GM06990 (cell line): ENCODE results near the gene PHF21A.

ENCODE experiments used
- DNase-seq: peaks from one replicate; pipeline ENCODE4 v3.0.0-alpha.2; 2011; ENCODE audit not compliant: insufficient read length; ENCODE audit errors: extremely low read depth
- H3K27me3 ChIP-seq: replicated peaks from 2 replicates; pipeline ENCODE4 v1.6.0; 2011; ENCODE audit warnings: low read length; ENCODE audit not compliant: control insufficient read depth, insufficient read depth
- H3K36me3 ChIP-seq: 2 replicates; pipeline ENCODE4 v1.5.1; 2011; ENCODE audit warnings: low read length; ENCODE audit not compliant: control insufficient read depth, insufficient read depth
- H3K4me3 ChIP-seq: replicated peaks from 2 replicates; pipeline ENCODE4 v1.5.1; 2011; ENCODE audit warnings: low read depth, mild to moderate bottlenecking, control low read depth, low read length
- TF ChIP-seq, protein P1 (sequence below): IDR thresholded peaks from 2 replicates; pipeline ENCODE4 v1.5.1; 2011; ENCODE audit warnings: low read length, control low read depth, mild to moderate bottlenecking, inconsistent platforms; ENCODE audit not compliant: insufficient read depth, poor library complexity, severe bottlenecking

The PHF21A gene

GRCh38 chr11:45894555-45895247 lies 226.6 kb downstream of the PHF21A start:
- H3K27me3 ChIP-seq: peaks cover 1% of the 10 kb centered on the region
- no peak for DNase-seq
- TF ChIP-seq, protein P1, sequence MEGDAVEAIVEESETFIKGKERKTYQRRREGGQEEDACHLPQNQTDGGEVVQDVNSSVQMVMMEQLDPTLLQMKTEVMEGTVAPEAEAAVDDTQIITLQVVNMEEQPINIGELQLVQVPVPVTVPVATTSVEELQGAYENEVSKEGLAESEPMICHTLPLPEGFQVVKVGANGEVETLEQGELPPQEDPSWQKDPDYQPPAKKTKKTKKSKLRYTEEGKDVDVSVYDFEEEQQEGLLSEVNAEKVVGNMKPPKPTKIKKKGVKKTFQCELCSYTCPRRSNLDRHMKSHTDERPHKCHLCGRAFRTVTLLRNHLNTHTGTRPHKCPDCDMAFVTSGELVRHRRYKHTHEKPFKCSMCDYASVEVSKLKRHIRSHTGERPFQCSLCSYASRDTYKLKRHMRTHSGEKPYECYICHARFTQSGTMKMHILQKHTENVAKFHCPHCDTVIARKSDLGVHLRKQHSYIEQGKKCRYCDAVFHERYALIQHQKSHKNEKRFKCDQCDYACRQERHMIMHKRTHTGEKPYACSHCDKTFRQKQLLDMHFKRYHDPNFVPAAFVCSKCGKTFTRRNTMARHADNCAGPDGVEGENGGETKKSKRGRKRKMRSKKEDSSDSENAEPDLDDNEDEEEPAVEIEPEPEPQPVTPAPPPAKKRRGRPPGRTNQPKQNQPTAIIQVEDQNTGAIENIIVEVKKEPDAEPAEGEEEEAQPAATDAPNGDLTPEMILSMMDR: no peak
- no peak overlapping the region for H3K4me3 ChIP-seq
- no peaks in the 10 kb centered on the region for H3K36me3 ChIP-seq

GRCh38 chr11:45892856-45893255 lies 228.4 kb downstream of the PHF21A start:
- DNase-seq: no peak
- H3K4me3 ChIP-seq: no peak overlapping the region
- TF ChIP-seq, protein P1: no peak
- no peaks in the 10 kb centered on the region for H3K36me3 ChIP-seq
- peaks cover 1% of the 10 kb centered on the region for H3K27me3 ChIP-seq

DNA sequence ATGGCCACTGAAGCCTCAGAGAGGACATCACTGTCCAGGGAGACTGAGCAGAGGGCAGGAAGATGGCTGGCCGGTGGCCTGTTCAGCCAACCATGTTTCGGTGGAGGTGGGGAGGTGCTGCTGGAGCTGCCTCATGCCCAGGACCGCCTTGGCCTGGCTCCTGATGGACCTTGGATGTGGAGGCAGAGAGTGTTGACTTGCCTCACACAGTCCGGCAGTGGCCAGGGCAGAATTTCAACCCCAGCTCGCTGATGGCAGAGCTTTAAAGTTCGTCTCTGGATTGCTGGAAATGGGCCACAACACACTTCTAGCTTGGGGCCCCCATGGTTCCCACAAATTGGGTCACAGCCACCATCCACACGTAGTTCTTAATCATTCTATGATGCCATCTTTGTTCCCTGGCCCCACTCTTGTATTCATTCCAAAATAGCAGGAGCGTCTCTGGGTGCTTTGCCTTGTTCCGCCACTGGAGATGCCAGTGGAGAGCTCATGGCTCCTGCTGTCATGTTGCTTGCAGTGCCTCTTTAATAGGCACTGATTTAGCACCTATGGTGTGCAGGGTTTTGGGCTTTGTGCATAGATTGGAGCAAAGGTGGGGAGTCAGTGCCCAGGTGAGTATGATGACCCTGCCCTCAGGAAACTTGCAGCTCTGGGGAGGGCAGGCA lies 230.2 kb downstream of the PHF21A start:
- H3K27me3 ChIP-seq: no peaks in the 10 kb centered on the region; the same call in 1 of the 2 replicates
- DNase-seq: no peak
- TF ChIP-seq, protein P1: no peak
- no peaks in the 10 kb centered on the region for H3K36me3 ChIP-seq
- no peak overlapping the region for H3K4me3 ChIP-seq

- Histone ChIP-seq H3K27me3 (no peaks in the 10 kb centered on the region; the same call in 1 of the 2 replicates), H3K36me3 (no peaks in the 10 kb centered on the region), H3K4me3 (no peak overlapping the region)
- TF ChIP-seq, protein P1: no peak
- no peak for DNase-seq
Observed at GRCh38 chr11:45889966-45890365, 231.3 kb downstream of the PHF21A start.

DNA sequence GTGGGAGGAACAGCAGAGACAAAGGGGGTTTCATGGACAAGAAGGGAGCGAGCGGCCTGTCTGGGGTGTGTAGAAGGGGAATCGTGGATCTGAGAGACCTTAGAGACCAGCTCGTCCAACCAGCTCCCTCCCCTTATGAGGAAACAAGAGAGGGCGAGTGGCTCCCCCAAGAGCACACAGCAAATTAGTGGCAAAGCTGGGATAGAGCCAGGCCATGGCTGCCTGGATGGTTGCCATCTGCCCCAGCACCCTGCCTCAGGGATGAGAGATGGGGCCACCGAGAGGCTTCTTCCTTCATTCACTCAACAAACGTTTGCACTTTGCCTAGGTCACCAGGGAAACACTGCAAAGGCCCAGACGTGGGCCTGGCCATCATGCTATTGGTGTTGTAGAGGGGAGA lies 231.7 kb downstream of the PHF21A start:
- DNase-seq: no peak
- H3K36me3 ChIP-seq: no peaks in the 10 kb centered on the region
- TF ChIP-seq, protein P1: no peak

More for the DNA sequence above, 231.7 kb downstream of the PHF21A start:
- no peak overlapping the region for H3K4me3 ChIP-seq
- no peaks in the 10 kb centered on the region; the same call in 1 of the 2 replicates for H3K27me3 ChIP-seq
